HFFc6 (cell line): ENCODE measurements around the gene CPD. TPM values are rescaled to one million over a fixed set of nuclear protein-coding genes. Genes with fewer than 3 reads are reported as not detected.
A peak's percentile ranks its signal among the peaks of the same experiment; 100 is the strongest.
"Not testable (repeated sequence)": the region's sequence is repeated elsewhere in the genome, so short reads cannot be mapped to it uniquely, and the experiment has no call there.

Experiments
- DNase-seq: peaks from one replicate; pipeline ENCODE4 v3.0.0-alpha.2; 2018
- H3K27ac Mint-ChIP-seq: 2 replicates; pipeline ENCODE4 v1.8.0; 2020; ENCODE audit warnings: mild to moderate bottlenecking, mixed read lengths
- H3K27me3 Mint-ChIP-seq: 2 replicates; pipeline ENCODE4 v1.8.0; 2021; ENCODE audit warnings: mild to moderate bottlenecking, moderate library complexity, mixed read lengths; ENCODE audit not compliant: insufficient read depth
- H3K36me3 Mint-ChIP-seq: 2 replicates; pipeline ENCODE4 v1.8.0; 2021; ENCODE audit warnings: low read depth, mixed read lengths
- H3K4me1 Mint-ChIP-seq: 2 replicates; pipeline ENCODE4 v1.8.0; 2020; ENCODE audit warnings: low read depth, mixed read lengths
- H3K4me3 Mint-ChIP-seq: 2 replicates; pipeline ENCODE4 v1.8.0; 2020; ENCODE audit warnings: mild to moderate bottlenecking, moderate library complexity, mixed read lengths
- H3K9me3 Mint-ChIP-seq: 2 replicates; pipeline ENCODE4 v1.8.0; 2020; ENCODE audit warnings: mild to moderate bottlenecking, mixed read lengths
- total RNA-seq, 6 experiments: library from RNA; stranded (reverse); fragmentation: NEBNext Ultra II Directional; extraction: Animal tissue kit (Norgen Biotek cat#: 25700); gene quantifications; 2 replicates in 1 of 6; 3 replicates in 5 of 6; pipeline ENCODE4 v1.2.3, GENCODE V29; 2021
- TF ChIP-seq, protein P1 (sequence below): fragments of 200-600 bp; sonication (generic); IDR thresholded peaks from 2 replicates; pipeline ENCODE4 v1.5.0; 2021; ENCODE audit warnings: antibody characterized with exemption, mild to moderate bottlenecking

CPD gene
- total RNA-seq, 6 experiments from 2014 or later = 45.9 to 57.4 (median 49.7) TPM

- peaks cover 11% of the 10 kb centered on the region for H3K4me1 Mint-ChIP-seq
- no peak overlapping the region for H3K27ac Mint-ChIP-seq
- no peaks in the 10 kb centered on the region; the same call in 1 of the 2 replicates for H3K27me3 Mint-ChIP-seq
Measured at GRCh38 chr17:30449480-30449879, 70.8 kb downstream of the CPD start.

GRCh38 chr17:30450125-30451027 lies 71.6 kb downstream of the CPD start:
- no peaks in the 10 kb centered on the region for H3K9me3 Mint-ChIP-seq
- peak; percentile 42 for DNase-seq
- H3K4me1 Mint-ChIP-seq = peaks cover 11% of the 10 kb centered on the region
- H3K36me3 Mint-ChIP-seq = peaks cover 30% of the 10 kb centered on the region
- peak overlapping the region; percentile 58 for H3K27ac Mint-ChIP-seq
- TF ChIP-seq, protein P1, sequence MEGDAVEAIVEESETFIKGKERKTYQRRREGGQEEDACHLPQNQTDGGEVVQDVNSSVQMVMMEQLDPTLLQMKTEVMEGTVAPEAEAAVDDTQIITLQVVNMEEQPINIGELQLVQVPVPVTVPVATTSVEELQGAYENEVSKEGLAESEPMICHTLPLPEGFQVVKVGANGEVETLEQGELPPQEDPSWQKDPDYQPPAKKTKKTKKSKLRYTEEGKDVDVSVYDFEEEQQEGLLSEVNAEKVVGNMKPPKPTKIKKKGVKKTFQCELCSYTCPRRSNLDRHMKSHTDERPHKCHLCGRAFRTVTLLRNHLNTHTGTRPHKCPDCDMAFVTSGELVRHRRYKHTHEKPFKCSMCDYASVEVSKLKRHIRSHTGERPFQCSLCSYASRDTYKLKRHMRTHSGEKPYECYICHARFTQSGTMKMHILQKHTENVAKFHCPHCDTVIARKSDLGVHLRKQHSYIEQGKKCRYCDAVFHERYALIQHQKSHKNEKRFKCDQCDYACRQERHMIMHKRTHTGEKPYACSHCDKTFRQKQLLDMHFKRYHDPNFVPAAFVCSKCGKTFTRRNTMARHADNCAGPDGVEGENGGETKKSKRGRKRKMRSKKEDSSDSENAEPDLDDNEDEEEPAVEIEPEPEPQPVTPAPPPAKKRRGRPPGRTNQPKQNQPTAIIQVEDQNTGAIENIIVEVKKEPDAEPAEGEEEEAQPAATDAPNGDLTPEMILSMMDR = no peak
- no peak overlapping the region for H3K4me3 Mint-ChIP-seq
- H3K27me3 Mint-ChIP-seq = no peaks in the 10 kb centered on the region; the same call in 1 of the 2 replicates

More at GRCh38 chr17:30449480-30449879, 70.8 kb downstream of the CPD start:
- TF ChIP-seq, protein P1 = no peak
- Mint-ChIP-seq H3K36me3 (peaks cover 31% of the 10 kb centered on the region), H3K9me3 (no peaks in the 10 kb centered on the region), H3K4me3 (no peak overlapping the region)
- no peak for DNase-seq

DNA sequence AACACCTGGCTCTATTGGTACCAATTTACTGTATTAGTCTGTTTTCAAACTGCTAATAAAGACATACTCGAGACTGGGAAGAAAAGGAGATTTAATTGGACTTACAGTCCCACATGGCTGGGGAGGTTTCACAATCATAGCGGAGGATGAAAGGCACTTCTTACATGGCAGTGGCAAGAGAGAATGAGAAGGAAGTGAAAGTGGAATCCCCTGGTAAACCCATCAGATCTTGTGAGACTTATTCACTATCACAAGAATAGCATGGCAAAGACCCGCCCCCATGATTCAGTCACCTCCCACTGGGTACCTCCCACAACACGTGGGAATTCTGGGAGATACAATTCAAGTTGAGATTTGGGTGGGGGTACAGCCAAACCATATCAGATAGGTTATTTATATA lies 75.9 kb downstream of the CPD start:
- Mint-ChIP-seq H3K4me1 (peaks cover 11% of the 10 kb centered on the region), H3K4me3 (no peak overlapping the region), H3K27ac (no peak overlapping the region), H3K9me3 (no peaks in the 10 kb centered on the region), H3K36me3 (peaks cover 35% of the 10 kb centered on the region), H3K27me3 (no peaks in the 10 kb centered on the region)
- TF ChIP-seq, protein P1 = no peak
- DNase-seq = no peak

- peaks cover 32% of the 10 kb centered on the region for H3K36me3 Mint-ChIP-seq
Measured at GRCh38 chr17:30458371-30458770, 79.6 kb downstream of the CPD start.

GRCh38 chr17:30458797-30459413 lies 80.2 kb downstream of the CPD start:
- peaks cover 32% of the 10 kb centered on the region for H3K36me3 Mint-ChIP-seq
- H3K4me1 Mint-ChIP-seq, H3K27me3 Mint-ChIP-seq, H3K9me3 Mint-ChIP-seq, H3K4me3 Mint-ChIP-seq, DNase-seq, H3K27ac Mint-ChIP-seq: not testable (repeated sequence)

More at GRCh38 chr17:30458371-30458770, 79.6 kb downstream of the CPD start:
- H3K27me3 Mint-ChIP-seq = no peaks in the 10 kb centered on the region; the same call in 1 of the 2 replicates
- no peak overlapping the region for H3K4me3 Mint-ChIP-seq
- TF ChIP-seq, protein P1 = no peak
- no peaks in the 10 kb centered on the region for H3K9me3 Mint-ChIP-seq
- no peak for DNase-seq
- no peak overlapping the region for H3K27ac Mint-ChIP-seq
- peaks cover 4% of the 10 kb centered on the region; the same call in 1 of the 2 replicates for H3K4me1 Mint-ChIP-seq

DNA sequence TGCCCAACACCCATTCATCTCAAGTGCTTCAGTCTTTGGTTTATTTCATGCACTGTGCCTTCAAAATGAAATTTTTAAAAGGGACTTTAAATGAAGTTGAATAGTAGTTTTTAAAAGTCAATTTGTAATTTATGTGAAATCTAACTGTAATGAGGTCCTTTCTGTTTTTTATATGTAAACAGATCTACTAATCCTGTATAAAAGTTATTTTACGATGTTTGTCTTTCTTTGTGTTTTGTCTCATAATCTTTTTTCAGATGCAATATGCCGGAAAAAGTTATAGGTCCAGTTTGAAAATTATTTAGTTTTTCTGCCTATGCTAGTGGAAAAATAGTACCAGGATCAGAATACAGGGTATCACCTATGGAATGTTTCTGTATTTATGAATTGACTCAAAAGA lies 89.7 kb downstream of the CPD start:
- no peaks in the 10 kb centered on the region for H3K27me3 Mint-ChIP-seq
- H3K4me1 Mint-ChIP-seq = peaks cover under 1% of the 10 kb centered on the region; the same call in 1 of the 2 replicates
- no peaks in the 10 kb centered on the region for H3K36me3 Mint-ChIP-seq
- H3K9me3 Mint-ChIP-seq = no peaks in the 10 kb centered on the region
- H3K27ac Mint-ChIP-seq = no peak overlapping the region
- no peak for DNase-seq
- TF ChIP-seq, protein P1 = no peak
- no peak overlapping the region for H3K4me3 Mint-ChIP-seq
